Measurements from ENCODE around the gene ZNF722.
"Not testable (repeated sequence)": the region's sequence is repeated elsewhere in the genome, so short reads cannot be mapped to it uniquely, and the experiment has no call there.

The ZNF722 gene

GRCh38 chr7:63998549-63998948 is at the start of gene ZNF722:
Gene ZNF722 (plus strand): TSS chr7:63998849. CDS start chr7:63998962, 113 bp downstream.
- no peak for DNase-seq (ENCODE audit: low read depth in 1 of 2, low spot score in 1 of 2)

GRCh38 chr7:63953181-63953580 is 45.5 kb upstream of the ZNF722 start:
- DNase-seq (ENCODE audit: low read depth in 1 of 2, low spot score in 1 of 2), result no peak

DNA sequence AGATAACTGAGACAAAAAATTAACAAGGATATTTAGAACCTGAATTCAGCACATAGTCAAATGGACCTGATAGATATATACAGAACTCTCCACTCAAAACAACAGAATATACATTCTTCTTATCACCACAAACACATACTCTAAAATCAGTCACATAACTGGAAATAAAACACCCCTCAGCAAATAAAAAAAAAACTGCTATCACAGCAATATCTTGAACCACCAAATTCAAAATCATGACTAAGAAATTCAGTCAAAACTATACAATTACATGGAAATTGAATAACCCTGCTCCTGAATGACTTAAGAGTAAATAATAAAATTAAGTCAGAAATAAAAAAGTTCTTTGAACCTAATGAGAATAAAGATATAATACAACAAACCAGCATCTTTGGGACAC is 30.0 kb upstream of the ZNF722 start:
- no peak for DNase-seq (ENCODE audit: low read depth in 1 of 2, low spot score in 1 of 2)

GRCh38 chr7:64015496-64015895 is 16.8 kb downstream of the ZNF722 start:
- DNase-seq (ENCODE audit: low read depth in 1 of 2, low spot score in 1 of 2), result not testable (repeated sequence)

DNA sequence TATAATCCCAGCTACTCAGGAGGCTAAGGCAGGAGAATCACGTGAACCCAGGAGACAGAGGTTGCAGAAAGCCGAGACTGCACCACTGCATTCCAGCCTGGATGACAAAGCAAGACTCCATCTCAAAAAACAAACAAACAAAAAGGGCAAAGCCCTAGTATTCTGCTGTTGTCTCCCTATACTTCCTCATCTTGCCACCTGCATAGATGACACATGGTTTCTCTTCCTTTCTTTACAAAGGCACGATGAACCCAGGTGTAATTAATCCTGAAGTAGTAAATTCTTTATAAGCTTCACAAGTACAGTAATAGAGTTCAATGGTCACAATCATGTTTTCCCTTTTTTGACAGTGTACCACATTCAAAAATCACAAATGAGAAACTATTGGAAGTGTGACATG is 36.7 kb downstream of the ZNF722 start:
- no peak for DNase-seq (ENCODE audit: low read depth in 1 of 2, low spot score in 1 of 2)

DNA sequence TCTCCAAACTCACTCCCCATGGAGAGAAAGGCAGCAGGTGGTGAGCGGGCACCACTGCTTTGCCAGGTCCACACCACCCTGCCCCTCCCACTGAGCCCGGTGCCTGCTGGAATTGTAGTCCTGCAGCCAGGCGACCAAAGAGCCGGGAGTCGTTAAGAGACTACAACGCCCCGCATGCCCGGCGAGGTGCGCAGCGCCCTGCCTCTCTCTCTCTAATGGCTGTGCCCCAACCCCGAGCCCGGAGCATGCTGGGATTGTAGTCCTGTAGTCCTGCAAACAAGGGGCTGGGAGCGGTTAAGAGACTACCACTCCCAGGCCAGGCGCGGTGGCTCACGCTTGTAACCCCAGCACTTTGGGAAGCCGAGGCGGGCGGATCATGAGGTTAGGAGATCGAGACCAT is 38.4 kb downstream of the ZNF722 start:
- DNase-seq (ENCODE audit: low read depth in 1 of 2, low spot score in 1 of 2), result no peak

- DNase-seq (ENCODE audit: low read depth in 1 of 2, low spot score in 1 of 2), result peak in 1 of 2 donors; percentile 10
These were observed 46.8 kb downstream of the ZNF722 start, which contains the start of gene ZNF727 for GRCh38 chr7:64045301-64046040. Gene ZNF727 (plus strand): TSS chr7:64045434. CDS start chr7:64045622, 188 bp downstream.

DNA sequence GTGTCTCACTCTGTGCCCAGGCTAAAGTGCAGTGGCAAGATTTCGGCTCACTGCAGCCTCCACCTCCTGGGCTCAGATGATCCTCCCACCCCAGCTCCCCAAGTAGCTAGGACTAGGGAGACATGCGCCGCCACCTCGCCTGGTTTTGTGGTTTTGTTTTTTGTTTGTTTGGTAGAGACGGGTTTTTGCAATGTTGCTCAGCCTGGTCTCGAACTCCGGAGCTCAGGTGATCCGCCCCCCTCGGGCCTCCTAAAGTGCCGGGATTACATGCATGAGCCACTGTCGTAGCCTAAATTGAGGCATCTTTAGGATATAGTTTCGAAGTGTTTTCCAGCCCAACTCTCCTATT is 47.4 kb downstream of the ZNF722 start:
- no peak for DNase-seq (ENCODE audit: low read depth in 1 of 2, low spot score in 1 of 2)
